ENCODE measurements around the gene TSR3.

- TF ChIP-seq TFDP2 (CRISPR knock-in tag; IDR thresholded peaks at IDR 0.05) (no peak), IRF1 (CRISPR knock-in tag; IDR thresholded peaks at IDR 0.05; ENCODE audit: low read depth) (no peak), CTCF (CRISPR knock-in tag; IDR thresholded peaks at IDR 0.05) (no peak)
These were observed 12.8 kb upstream of the TSR3 start for GRCh38 chr16:1364510-1364909.
